HG02571 (cell line): ENCODE measurements around the gene CHMP3.

Experiments used
- ATAC-seq: cut with Tn5 transposase; IDR thresholded peaks from one replicate; pipeline ENCODE4 v1.9.1; 2021; ENCODE audit warnings: mild to moderate bottlenecking, moderate library complexity; ENCODE audit not compliant: unreplicated experiment

The CHMP3 gene

GRCh38 chr2:86476092-86476491 lies 87.2 kb downstream of the CHMP3 start:
- no peak for ATAC-seq

GRCh38 chr2:86471637-86472036 lies 91.6 kb downstream of the CHMP3 start:
- no peak for ATAC-seq

- no peak for ATAC-seq
Measured at GRCh38 chr2:86470890-86471289, 92.4 kb downstream of the CHMP3 start.

- no peak for ATAC-seq
Measured at GRCh38 chr2:86468162-86469033, 94.8 kb downstream of the CHMP3 start.

GRCh38 chr2:86466306-86466705 lies 96.9 kb downstream of the CHMP3 start:
- no peak for ATAC-seq

GRCh38 chr2:86464652-86465051 lies 98.6 kb downstream of the CHMP3 start:
- ATAC-seq = no peak

- ATAC-seq = no peak
Measured at GRCh38 chr2:86461042-86461743, 102.0 kb downstream of the CHMP3 start.

GRCh38 chr2:86455181-86455580 lies 108.1 kb downstream of the CHMP3 start:
- no peak for ATAC-seq

- ATAC-seq = no peak
Measured at GRCh38 chr2:86454238-86454637, 109.0 kb downstream of the CHMP3 start.

- no peak for ATAC-seq
Measured at GRCh38 chr2:86453836-86454235, 109.4 kb downstream of the CHMP3 start.
